Measurements from ENCODE around the gene PKNOX1. TPM values are rescaled to one million over a fixed set of nuclear protein-coding genes. Genes with fewer than 3 reads are reported as not detected.

The PKNOX1 gene
- total RNA-seq, 1 experiment from 2014 or later: 12.7 TPM

DNA sequence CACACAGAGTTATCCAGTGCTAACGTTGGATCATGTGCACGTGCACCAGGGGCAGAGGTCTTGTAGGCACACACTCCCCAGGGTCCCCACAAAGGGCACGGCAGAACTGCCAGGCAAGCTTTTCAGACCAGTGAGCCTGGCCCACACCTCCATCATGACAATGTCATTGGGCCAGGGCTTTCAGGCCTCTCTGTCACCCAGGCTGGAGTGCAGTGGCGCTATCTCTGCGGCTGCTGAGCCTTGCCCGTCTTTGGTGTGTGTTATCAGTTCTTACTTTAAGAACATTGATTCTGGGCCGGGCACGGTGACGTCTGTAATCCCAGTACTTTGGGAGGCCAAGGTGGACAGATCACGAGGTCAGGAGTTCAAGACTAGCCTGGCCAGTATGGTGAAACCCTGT lies 44.2 kb downstream of the PKNOX1 start:
- no peak overlapping the region for H3K4me3 ChIP-seq (replicated peaks in 1 of 2; ENCODE audit: low read depth in 1 of 2, low read length in 2 of 2)
- no peak for DNase-seq (ENCODE audit: low read depth, low spot score)
- no peak overlapping the region for H3K9ac ChIP-seq (ENCODE audit: low read length)
- H3K27me3 ChIP-seq (ENCODE audit: insufficient read depth, low read length): no peaks in the 10 kb centered on the region
- no peaks in the 10 kb centered on the region for H3K79me2 ChIP-seq (ENCODE audit: insufficient read depth, low read length)
- ChIA-PET POLR2A (no interaction called here), CTCF (no interaction called here), RAD21 (ENCODE audit: low non-redundant PET in 1 of 2, low total read pairs in 2 of 2, uncharacterized antibody in 2 of 2, unreplicated experiment in 2 of 2) (no interaction called here)
- H4K20me1 ChIP-seq (ENCODE audit: insufficient read depth): no peaks in the 10 kb centered on the region
- no TSS peak for BruUV-seq (replicated peaks)
- no peak overlapping the region for H2AFZ ChIP-seq (ENCODE audit: low read depth, low read length, poor library complexity, severe bottlenecking)
- intact Hi-C loops (cut with micrococcal nuclease): no loop called here
- TF ChIP-seq, protein P1, sequence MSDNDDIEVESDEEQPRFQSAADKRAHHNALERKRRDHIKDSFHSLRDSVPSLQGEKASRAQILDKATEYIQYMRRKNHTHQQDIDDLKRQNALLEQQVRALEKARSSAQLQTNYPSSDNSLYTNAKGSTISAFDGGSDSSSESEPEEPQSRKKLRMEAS (IDR thresholded peaks at IDR 0.05): no peak
- no peak for TF ChIP-seq CEBPB (IDR thresholded peaks at IDR 0.05; ENCODE audit: low read depth)
- no peak for TF ChIP-seq EGR1 (IDR thresholded peaks at IDR 0.05; ENCODE audit: low read depth)
- TF ChIP-seq ZFX (IDR thresholded peaks at IDR 0.05): no peak
- no peak for TF ChIP-seq EZH2phosphoT487 (IDR thresholded peaks at IDR 0.05; ENCODE audit: borderline replicate concordance)
- TF ChIP-seq SIN3A (IDR thresholded peaks at IDR 0.05; ENCODE audit: low read depth): no peak
- TF ChIP-seq RAD21 (IDR thresholded peaks at IDR 0.05; ENCODE audit: low read depth): no peak
- TF ChIP-seq ATF3 (IDR thresholded peaks at IDR 0.05): no peak
- TF ChIP-seq ELF1 (IDR thresholded peaks at IDR 0.05; ENCODE audit: borderline replicate concordance, low read depth): no peak
- TF ChIP-seq, protein P2, sequence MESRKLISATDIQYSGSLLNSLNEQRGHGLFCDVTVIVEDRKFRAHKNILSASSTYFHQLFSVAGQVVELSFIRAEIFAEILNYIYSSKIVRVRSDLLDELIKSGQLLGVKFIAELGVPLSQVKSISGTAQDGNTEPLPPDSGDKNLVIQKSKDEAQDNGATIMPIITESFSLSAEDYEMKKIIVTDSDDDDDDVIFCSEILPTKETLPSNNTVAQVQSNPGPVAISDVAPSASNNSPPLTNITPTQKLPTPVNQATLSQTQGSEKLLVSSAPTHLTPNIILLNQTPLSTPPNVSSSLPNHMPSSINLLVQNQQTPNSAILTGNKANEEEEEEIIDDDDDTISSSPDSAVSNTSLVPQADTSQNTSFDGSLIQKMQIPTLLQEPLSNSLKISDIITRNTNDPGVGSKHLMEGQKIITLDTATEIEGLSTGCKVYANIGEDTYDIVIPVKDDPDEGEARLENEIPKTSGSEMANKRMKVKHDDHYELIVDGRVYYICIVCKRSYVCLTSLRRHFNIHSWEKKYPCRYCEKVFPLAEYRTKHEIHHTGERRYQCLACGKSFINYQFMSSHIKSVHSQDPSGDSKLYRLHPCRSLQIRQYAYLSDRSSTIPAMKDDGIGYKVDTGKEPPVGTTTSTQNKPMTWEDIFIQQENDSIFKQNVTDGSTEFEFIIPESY (IDR thresholded peaks at IDR 0.05; ENCODE audit: extremely low read depth, insufficient replicate concordance, low read length): no peak
- no peak for TF ChIP-seq EZH2 (IDR thresholded peaks at IDR 0.05)
- TF ChIP-seq YY1 (IDR thresholded peaks at IDR 0.05; ENCODE audit: extremely low read depth, insufficient replicate concordance, low read depth, low read length): no peak
- TF ChIP-seq REST (IDR thresholded peaks at IDR 0.05; ENCODE audit: low read depth): no peak
- no peak for TF ChIP-seq TCF7L2 (IDR thresholded peaks at IDR 0.05; ENCODE audit: borderline replicate concordance, extremely low read depth, insufficient read depth, insufficient read length)
- no peak for TF ChIP-seq POLR2A (IDR thresholded peaks at IDR 0.05; ENCODE audit: borderline replicate concordance, extremely low read depth, insufficient read depth, insufficient read length)
- TF ChIP-seq POLR2AphosphoS5 (IDR thresholded peaks at IDR 0.05; ENCODE audit: low read depth, low read length): no peak
- no peak for TF ChIP-seq CTCF (IDR thresholded peaks at IDR 0.05 in 2 of 3, conservative IDR thresholded peaks at IDR 0.05 in 1 of 3; ENCODE audit: borderline replicate concordance in 1 of 3, insufficient read depth in 1 of 3, low read depth in 2 of 3, low read length in 2 of 3)
- TF ChIP-seq JUND (IDR thresholded peaks at IDR 0.05): no peak
- no peak for TF ChIP-seq SP1 (IDR thresholded peaks at IDR 0.05; ENCODE audit: low read depth)
- no peaks in the 10 kb centered on the region for H3K9me2 ChIP-seq (ENCODE audit: insufficient read depth)
- no peak overlapping the region for H3K27ac ChIP-seq (ENCODE audit: low read depth, low read length)
- no peak for ATAC-seq
- no peaks in the 10 kb centered on the region for H3K9me3 ChIP-seq (ENCODE audit: control insufficient read depth in 1 of 2, insufficient read depth in 1 of 2, low read depth in 1 of 2, low read length in 2 of 2)
- H3K4me2 ChIP-seq (ENCODE audit: low read length): no peak overlapping the region
- no peaks in the 10 kb centered on the region for H3K4me1 ChIP-seq (ENCODE audit: control insufficient read depth in 1 of 2, insufficient read depth in 2 of 2, low read length in 2 of 2)
- H3K36me3 ChIP-seq (ENCODE audit: control insufficient read depth in 1 of 2, insufficient read depth in 2 of 2, low read length in 2 of 2): no peaks in the 10 kb centered on the region; a peak in 2 of 4 replicates

Data from HCT116 (cell line).